Heart left ventricle (tissue), 16 donors: ENCODE data around the gene OLFML2A. TPM values are rescaled to one million over a fixed set of nuclear protein-coding genes. Genes with fewer than 3 reads are reported as not detected.

Source experiments
- ATAC-seq, 4 donors: fragments of 200-7000 bp; cut with Tn5 transposase; one replicate each; pipeline ENCODE4 v1.9.1; 2020 to 2022; ENCODE audit warnings: moderate library complexity in 4 of 4, mild to moderate bottlenecking in 3 of 4, moderate number of reproducible peaks in 1 of 4
- DNase-seq, 5 donors: peaks; one replicate each; pipeline ENCODE4 v3.0.0-alpha.2; 2020
- H3K27ac ChIP-seq, 12 donors: fragments of 200-600 bp; sonication (generic) in 4 of 12; one replicate each; pipeline versions ENCODE4 v1.5.0 to v1.8.0; 2016 to 2022; ENCODE audit warnings: mild to moderate bottlenecking in 2 of 12
- H3K27me3 ChIP-seq, 9 donors: fragments of 200-600 bp; sonication (generic) in 2 of 9; one replicate each; pipeline versions ENCODE4 v1.5.1 to v1.8.0; 2016 to 2022; ENCODE audit warnings: mild to moderate bottlenecking in 3 of 9
- H3K36me3 ChIP-seq, 9 donors: fragments of 200-600 bp; sonication (generic) in 2 of 9; one replicate each; pipeline versions ENCODE4 v1.5.0 to v1.8.0; 2018 to 2022; ENCODE audit warnings: mild to moderate bottlenecking in 2 of 9
- H3K4me1 ChIP-seq, 12 donors: fragments of 200-600 bp; sonication (generic) in 4 of 12; one replicate each; pipeline versions ENCODE4 v1.5.0 to v1.8.0; 2016 to 2022; ENCODE audit warnings: mild to moderate bottlenecking in 3 of 12
- H3K4me3 ChIP-seq, 12 donors: fragments of 200-600 bp; sonication (generic) in 4 of 12; one replicate each; pipeline versions ENCODE4 v1.5.0 to v1.8.0; 2017 to 2022; ENCODE audit warnings: mild to moderate bottlenecking in 9 of 12, moderate library complexity in 4 of 12
- H3K9me3 ChIP-seq, 12 donors: fragments of 200-600 bp; sonication (generic) in 4 of 12; one replicate each; pipeline versions ENCODE4 v1.5.0 to v1.8.0; 2016 to 2022; ENCODE audit warnings: mild to moderate bottlenecking in 1 of 12
- POLR2A ChIP-seq, 2 donors: fragments of 450-650 bp; IDR thresholded peaks; one replicate each; pipeline ENCODE4 v1.6.1; 2017; ENCODE audit warnings: antibody characterized with exemption in 2 of 2, mild to moderate bottlenecking in 2 of 2, moderate library complexity in 2 of 2
- WGBS, 4 donors: extraction: QIAGEN DNeasy Blood & Tissue Kit in 2 of 4; methylation state at CpG; one replicate each; pipeline versions ENCODE4 v1.1.5 to v1.1.7; 2013 to 2018; 5-methylcytosine and 5-hydroxymethylcytosine counted together
- intact Hi-C, 10 donors: fragments of 100-400 bp; cut with DNase I; formaldehyde crosslinking; loops; one replicate each; pipeline versions ENCODE4 v1.11.1 to v1.14.2; 2022
- polyA plus RNA-seq, 2 donors: library from polyadenylated mRNA; stranded (reverse); fragments of 200-250 nt; gene quantifications; one replicate each; pipeline ENCODE4 v1.2.3, GENCODE V29; 2013
- total RNA-seq, 9 donors: library from RNA; depleted of rRNA in 2 of 9; stranded (reverse); fragments of >200 nt in 2 of 9; fragmentation: NEBNext Ultra II Directional in 3 of 9; extraction: Animal tissue kit (Norgen Biotek cat#: 25700) in 3 of 9; gene quantifications; one replicate each; pipeline versions ENCODE4 v1.1.0 to v1.2.4, GENCODE V29; 2016 to 2023
- TF ChIP-seq, protein P1 (sequence below), 12 donors: fragments of 200-600 bp; sonication (generic) in 4 of 12; IDR thresholded peaks; one replicate each; pipeline versions ENCODE4 v1.5.0 to v1.8.0; 2018 to 2022; ENCODE audit warnings: antibody characterized with exemption in 12 of 12, mild to moderate bottlenecking in 5 of 12
- donor health status: ischemic (EF 13 %, LVEDD 7.1; RV severe dilation, severe dysfunction).
- donor health status: healthy with polysubstance abuse.
- donor health status: DM: no; HTN: yes; CAD: no.
- donor health status: DM: no; HTN: no; CAD: no.
- donor health status: ischemic (EF 25% LVEDD 6.9; RV normal size, moderate dysfunction).
- donor health status: ischemic (EF 25% LVEDD 5.7; RV mildly dilated, moderate dysfunction).
- donor health status: healthy.
- donor health status: DM: yes; HTN: yes; CAD: no.
- donor health status: ischemic (EF 35%, LVEDD 5.7; RV mildly dilated, moderate dysfunction).
- donor health status: nonischemic (EF 11% LVEDD 7.7; RV severe dilation, severe dysfunction).
- donor health status: DM: yes; HTN: yes; CAD: no.
- donor health status: PGD.
- donor health status: ischemic (EF 29% LVEDD 5.4; RV normal size, mild dysfunction).
- donor health status: nonischemic (EF 23%, LVEDD 6.1; RV moderate dilation, normal function).

The OLFML2A gene
- total and polyA plus RNA-seq, 11 donors: 8.5 to 71.1 (median 34.1) TPM

DNA sequence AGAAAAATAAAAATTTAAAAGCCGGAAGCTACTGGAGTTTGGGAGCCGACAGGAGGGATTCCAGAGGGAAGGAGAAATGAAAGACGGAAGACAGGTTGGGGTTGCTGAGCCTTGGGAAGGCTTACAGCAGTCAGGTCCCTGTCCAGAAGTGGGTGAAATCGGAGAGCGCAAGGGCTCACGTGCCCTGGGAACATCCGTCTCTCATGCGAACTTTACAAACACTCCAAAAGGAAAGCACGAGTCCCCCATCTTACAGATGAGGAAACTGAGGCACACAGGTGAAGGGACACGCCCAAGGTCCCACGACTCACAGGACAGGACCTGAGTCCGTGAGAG, 347 bp upstream of the OLFML2A start:
- H3K36me3 ChIP-seq: no peaks in the 10 kb centered on the region
- TF ChIP-seq, protein P1, sequence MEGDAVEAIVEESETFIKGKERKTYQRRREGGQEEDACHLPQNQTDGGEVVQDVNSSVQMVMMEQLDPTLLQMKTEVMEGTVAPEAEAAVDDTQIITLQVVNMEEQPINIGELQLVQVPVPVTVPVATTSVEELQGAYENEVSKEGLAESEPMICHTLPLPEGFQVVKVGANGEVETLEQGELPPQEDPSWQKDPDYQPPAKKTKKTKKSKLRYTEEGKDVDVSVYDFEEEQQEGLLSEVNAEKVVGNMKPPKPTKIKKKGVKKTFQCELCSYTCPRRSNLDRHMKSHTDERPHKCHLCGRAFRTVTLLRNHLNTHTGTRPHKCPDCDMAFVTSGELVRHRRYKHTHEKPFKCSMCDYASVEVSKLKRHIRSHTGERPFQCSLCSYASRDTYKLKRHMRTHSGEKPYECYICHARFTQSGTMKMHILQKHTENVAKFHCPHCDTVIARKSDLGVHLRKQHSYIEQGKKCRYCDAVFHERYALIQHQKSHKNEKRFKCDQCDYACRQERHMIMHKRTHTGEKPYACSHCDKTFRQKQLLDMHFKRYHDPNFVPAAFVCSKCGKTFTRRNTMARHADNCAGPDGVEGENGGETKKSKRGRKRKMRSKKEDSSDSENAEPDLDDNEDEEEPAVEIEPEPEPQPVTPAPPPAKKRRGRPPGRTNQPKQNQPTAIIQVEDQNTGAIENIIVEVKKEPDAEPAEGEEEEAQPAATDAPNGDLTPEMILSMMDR (IDR thresholded peaks at IDR 0.05): no peak
- TF ChIP-seq POLR2A (IDR thresholded peaks at IDR 0.05): no peak
- peak overlapping the region in 10 of 12 donors; percentile 6 to 88 (median 75) for H3K27ac ChIP-seq
- no peak for DNase-seq
- peak overlapping the region; percentile 48 to 90 (median 66) for H3K4me3 ChIP-seq
- peaks cover 0 to 4% (median 0%) of the 10 kb centered on the region in 9 donors for H3K27me3 ChIP-seq
- WGBS, 4 donors: 15 to 27% (median 19%) methylated on average over 9 to 12 of the region's 12 CpGs
- no peaks in the 10 kb centered on the region for H3K9me3 ChIP-seq
- intact Hi-C loops: loop anchor here in 7 of 10 donors (2.0 to 10.0 kb wide), 4 partner anchors 20 to 598 kb away; partner anchors contain the start of gene SCAI (in 1 of the 7)
- no peak for ATAC-seq
- peaks cover 0 to 62% (median 35%) of the 10 kb centered on the region in 12 donors for H3K4me1 ChIP-seq

DNA sequence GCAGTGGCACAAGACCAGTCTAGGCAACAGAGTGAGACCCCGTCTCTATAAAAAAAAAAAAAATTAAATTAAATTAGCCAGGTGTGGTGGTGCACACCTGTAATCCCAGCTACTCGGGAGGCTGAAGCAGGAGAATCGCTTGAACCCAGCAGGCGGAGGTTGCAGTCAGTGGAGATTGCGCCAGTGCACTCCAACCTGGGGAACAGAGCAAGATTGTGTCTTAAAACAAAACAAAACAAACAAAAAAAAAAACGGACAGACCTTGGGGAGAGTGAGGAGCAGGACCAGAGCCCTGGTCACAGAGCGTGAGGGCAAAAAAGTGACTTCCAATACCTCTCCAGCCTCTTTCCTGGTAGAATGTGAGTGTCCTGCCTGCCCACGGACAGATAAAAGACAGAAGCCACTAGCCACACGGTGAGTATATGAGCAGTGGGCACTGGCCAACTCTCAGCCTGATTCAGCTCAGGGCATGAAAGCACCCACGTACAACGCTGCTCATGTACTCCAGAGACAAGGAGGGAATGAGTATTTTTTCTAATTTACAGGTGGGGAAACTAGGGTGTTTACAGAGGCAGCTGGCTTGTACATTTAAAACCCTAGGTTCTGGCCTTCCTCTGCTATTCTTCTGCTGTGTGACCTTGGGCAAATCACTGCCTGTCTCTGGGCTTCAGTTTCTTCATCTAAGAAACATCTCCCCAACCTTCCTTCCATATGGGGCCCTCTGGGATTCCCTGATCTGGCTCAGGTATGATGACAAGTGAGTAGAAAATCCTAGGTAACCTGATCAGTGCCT, 1.8 kb downstream of the OLFML2A start:
- Histone ChIP-seq H3K27me3 (peaks cover 0 to 4% (median 0%) of the 10 kb centered on the region in 9 donors), H3K4me1 (peaks cover under 1 to 69% (median 32%) of the 10 kb centered on the region in 12 donors), H3K36me3 (no peaks in the 10 kb centered on the region), H3K27ac (peak overlapping the region in 9 of 12 donors; percentile 20 to 86 (median 35)), H3K9me3 (no peaks in the 10 kb centered on the region), H3K4me3 (peak overlapping the region in 2 of 12 donors; percentile 8 to 21)
- intact Hi-C loops: loop anchor here in 7 of 10 donors (5.0 to 10.0 kb wide), 3 partner anchors 54 to 596 kb away; partner anchors contain the start of gene SCAI (in 1 of the 7)
- no peak for ATAC-seq
- 73 to 82% (median 76%) methylated on average over 11 of the region's 11 CpGs for WGBS, 4 donors
- TF ChIP-seq, protein P1 (IDR thresholded peaks at IDR 0.05): no peak
- TF ChIP-seq POLR2A (IDR thresholded peaks at IDR 0.05): no peak
- DNase-seq: no peak

DNA sequence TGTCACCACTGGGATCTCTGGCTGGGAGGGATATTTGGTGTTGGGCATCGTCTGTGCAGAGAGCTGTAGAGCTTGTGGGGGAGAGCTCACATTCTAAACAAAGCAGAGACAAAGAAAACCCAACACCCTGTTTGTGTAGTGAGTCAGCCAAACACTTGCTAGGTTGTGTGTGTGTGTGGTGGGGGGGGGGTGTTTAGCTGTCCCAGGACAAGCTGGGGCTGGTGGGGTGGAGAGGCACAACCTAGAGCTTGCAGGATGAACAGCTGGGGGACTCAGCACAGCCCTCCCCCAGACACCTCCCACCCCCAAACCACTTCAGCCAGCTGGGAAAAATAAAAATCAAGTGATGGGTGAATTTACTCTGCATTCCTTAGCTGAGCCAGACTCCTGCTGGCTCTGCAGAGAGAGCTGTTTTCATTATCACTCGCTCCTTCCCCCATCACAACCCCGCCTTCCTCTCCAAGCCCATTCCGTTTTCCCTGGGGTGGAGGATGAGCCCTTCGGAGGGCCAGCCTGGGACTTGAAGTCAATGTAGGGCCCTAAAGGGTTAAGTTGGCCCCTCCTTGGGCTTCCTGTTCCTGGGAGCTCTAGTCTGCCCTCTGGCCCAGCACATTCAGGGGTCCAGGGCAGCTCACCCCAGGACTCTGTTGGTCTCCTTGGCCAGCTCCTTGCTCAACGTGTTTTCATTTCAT, 2.6 kb downstream of the OLFML2A start:
- no peaks in the 10 kb centered on the region for H3K9me3 ChIP-seq
- TF ChIP-seq POLR2A (IDR thresholded peaks at IDR 0.05): no peak
- TF ChIP-seq, protein P1 (IDR thresholded peaks at IDR 0.05): no peak
- ATAC-seq (peak in 2 of 4 donors; percentile 25 to 40), DNase-seq (peak in 1 of 5 donors; percentile 63)
- peak overlapping the region in 1 of 12 donors; percentile 7 for H3K4me3 ChIP-seq
- intact Hi-C loops: loop anchor here in 7 of 10 donors (5.0 to 10.0 kb wide), 4 partner anchors 53 to 595 kb away; partner anchors contain the start of gene SCAI (in 1 of the 7)
- 19 to 41% (median 30%) methylated on average over 6 of the region's 6 CpGs for WGBS, 4 donors
- peaks cover 0 to 4% (median 0%) of the 10 kb centered on the region in 9 donors for H3K27me3 ChIP-seq
- no peaks in the 10 kb centered on the region for H3K36me3 ChIP-seq
- peak overlapping the region; percentile 2 to 86 (median 64) for H3K27ac ChIP-seq
- peaks cover 6 to 75% (median 34%) of the 10 kb centered on the region in 12 donors for H3K4me1 ChIP-seq
